ENCODE measurements around the gene NBAS. TPM values are rescaled to one million over a fixed set of nuclear protein-coding genes. Genes with fewer than 3 reads are reported as not detected.

The NBAS gene
- polyA plus RNA-seq, 1 donor: 35.5 TPM

- DNase-seq: peak; percentile 33
These were observed 27.3 kb upstream of the NBAS start for GRCh38 chr2:15588329-15588919.

- no peak for DNase-seq
These were observed 23.8 kb upstream of the NBAS start for GRCh38 chr2:15584767-15585469.

- no peak for DNase-seq
These were observed 23.2 kb upstream of the NBAS start for GRCh38 chr2:15584316-15584715.

- no peak for DNase-seq
These were observed 22.7 kb upstream of the NBAS start for GRCh38 chr2:15583826-15584225.

GRCh38 chr2:15582710-15583357 is 21.7 kb upstream of the NBAS start:
- no peak for DNase-seq

GRCh38 chr2:15580451-15580850 is 19.3 kb upstream of the NBAS start:
- no peak for DNase-seq

- DNase-seq: no peak
These were observed 18.5 kb upstream of the NBAS start for GRCh38 chr2:15579641-15580040.

GRCh38 chr2:15577071-15577735 is 16.1 kb upstream of the NBAS start:
- peak; percentile 58 for DNase-seq

GRCh38 chr2:15571729-15572128 is 10.6 kb upstream of the NBAS start:
- no peak for DNase-seq

GRCh38 chr2:15570104-15570503 is 9.0 kb upstream of the NBAS start:
- no peak for DNase-seq

GRCh38 chr2:15568874-15569273 is 7.7 kb upstream of the NBAS start:
- DNase-seq: no peak

- no peak for DNase-seq
These were observed 5.8 kb upstream of the NBAS start for GRCh38 chr2:15566912-15567311.

- DNase-seq: no peak
These were observed 5.0 kb upstream of the NBAS start for GRCh38 chr2:15565994-15566671.

GRCh38 chr2:15565392-15565791 is 4.3 kb upstream of the NBAS start:
- DNase-seq: no peak

- DNase-seq: no peak
These were observed 2.3 kb upstream of the NBAS start for GRCh38 chr2:15563227-15564100.

GRCh38 chr2:15562354-15563031 is 1.4 kb upstream of the NBAS start:
- DNase-seq: no peak

- DNase-seq: peak; percentile 61
These were observed 625 bp upstream of the NBAS start for GRCh38 chr2:15561574-15562344.

- peak; percentile 32 for DNase-seq
These were observed 770 bp downstream of the NBAS start for GRCh38 chr2:15560140-15560987.

GRCh38 chr2:15559379-15560139 is 1.6 kb downstream of the NBAS start:
- DNase-seq: no peak

Data from hindlimb muscle (tissue), 1 donor.